Islet precursor cell (in vitro differentiated cells): ENCODE results near the gene NXN.
"Not testable (repeated sequence)": the region's sequence is repeated elsewhere in the genome, so short reads cannot be mapped to it uniquely, and the experiment has no call there.

Experiments used
- DNase-seq: peaks from one replicate; pipeline ENCODE4 v3.0.0-alpha.2; 2018

Gene NXN

GRCh38 chr17:916315-916714, 63.3 kb downstream of the NXN start:
- DNase-seq, result no peak

DNA sequence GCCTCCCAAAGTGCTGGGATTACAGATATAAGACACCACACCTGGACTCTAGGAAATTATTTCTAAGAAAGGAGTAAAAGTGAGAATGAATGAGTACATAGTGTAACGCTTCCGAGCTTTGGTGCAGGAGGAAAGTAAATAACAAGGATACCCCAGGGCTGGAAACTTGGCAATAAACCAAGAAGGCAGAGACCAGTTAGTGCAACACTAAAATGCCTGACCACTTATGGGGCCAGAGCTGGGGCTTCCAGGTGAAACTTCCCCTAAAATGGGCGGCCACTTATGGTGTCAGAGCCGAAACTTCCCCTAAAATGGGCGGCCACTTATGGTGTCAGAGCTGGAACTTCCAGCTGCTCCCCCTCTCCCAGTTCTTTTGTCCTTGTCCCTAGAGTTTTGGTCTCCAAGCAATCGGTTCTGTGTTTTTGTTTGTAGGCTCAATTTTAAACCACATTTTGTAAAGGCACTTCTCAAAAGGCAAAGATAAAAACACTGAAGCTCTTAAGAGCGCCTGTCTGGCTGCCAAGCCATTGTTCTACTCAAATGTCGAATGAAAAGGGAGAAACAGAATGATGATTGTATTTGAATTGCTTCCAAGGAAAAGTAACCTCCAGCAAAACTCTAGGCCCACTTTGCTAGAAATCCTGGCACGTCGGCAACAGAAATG, 63.9 kb downstream of the NXN start:
- no peak for DNase-seq

- peak; percentile 66 for DNase-seq
Measured at GRCh38 chr17:914561-914960, 65.0 kb downstream of the NXN start.

DNA sequence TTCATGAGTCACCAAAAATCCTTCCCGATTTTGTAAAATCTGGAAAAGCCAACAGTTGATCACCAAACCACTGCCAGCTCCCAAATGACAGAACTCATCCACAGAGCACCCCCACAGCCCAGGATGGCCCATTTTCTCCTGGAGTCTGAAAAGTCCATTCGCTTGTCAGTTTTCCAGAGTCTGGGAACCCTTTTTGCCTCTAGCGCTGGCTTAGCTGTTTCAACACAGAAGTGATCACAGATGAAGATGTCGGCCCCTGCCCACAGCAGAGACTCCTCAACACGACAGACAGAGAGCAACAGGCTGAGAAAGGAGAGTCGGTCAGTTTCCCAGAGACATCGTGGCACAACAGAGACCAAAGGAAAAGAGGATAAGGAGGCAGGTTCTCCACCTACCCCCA, 66.4 kb downstream of the NXN start:
- peak; percentile 85 for DNase-seq

DNA sequence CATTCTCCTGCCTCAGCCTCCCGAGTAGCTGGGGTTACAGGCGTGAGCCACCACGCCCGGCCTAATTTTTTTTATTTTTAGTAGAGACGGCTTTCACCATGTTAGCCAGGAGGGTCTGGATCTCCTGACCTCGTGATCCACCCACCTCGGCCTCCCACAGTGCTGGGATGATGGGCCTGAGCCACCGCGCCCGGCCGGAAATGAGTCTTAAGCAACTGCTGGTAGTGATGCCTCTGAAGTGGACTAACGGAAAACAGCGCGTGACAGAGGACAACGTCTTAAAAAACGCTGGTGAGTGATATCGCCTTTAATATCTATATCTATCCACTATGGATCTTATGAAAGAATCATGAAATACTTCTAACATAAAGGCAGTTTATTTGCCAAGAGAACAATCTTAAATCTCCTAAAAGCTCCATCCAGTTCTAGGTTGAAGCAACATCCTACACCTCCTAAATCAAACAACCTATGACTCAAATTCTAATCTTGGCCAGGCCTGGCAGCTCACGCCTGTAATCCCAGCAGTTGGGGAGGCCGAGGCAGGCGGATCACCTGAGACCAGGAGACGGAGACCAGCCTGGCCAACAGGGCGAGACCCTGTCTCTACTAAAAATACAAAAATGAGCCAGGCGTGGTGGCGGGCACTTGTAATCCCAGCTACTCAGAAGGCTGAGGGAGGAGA, 69.8 kb downstream of the NXN start:
- no peak for DNase-seq

GRCh38 chr17:907725-908124, 71.9 kb downstream of the NXN start:
- no peak for DNase-seq

- DNase-seq, result not testable (repeated sequence)
Measured at GRCh38 chr17:905708-906107, 73.9 kb downstream of the NXN start.

DNA sequence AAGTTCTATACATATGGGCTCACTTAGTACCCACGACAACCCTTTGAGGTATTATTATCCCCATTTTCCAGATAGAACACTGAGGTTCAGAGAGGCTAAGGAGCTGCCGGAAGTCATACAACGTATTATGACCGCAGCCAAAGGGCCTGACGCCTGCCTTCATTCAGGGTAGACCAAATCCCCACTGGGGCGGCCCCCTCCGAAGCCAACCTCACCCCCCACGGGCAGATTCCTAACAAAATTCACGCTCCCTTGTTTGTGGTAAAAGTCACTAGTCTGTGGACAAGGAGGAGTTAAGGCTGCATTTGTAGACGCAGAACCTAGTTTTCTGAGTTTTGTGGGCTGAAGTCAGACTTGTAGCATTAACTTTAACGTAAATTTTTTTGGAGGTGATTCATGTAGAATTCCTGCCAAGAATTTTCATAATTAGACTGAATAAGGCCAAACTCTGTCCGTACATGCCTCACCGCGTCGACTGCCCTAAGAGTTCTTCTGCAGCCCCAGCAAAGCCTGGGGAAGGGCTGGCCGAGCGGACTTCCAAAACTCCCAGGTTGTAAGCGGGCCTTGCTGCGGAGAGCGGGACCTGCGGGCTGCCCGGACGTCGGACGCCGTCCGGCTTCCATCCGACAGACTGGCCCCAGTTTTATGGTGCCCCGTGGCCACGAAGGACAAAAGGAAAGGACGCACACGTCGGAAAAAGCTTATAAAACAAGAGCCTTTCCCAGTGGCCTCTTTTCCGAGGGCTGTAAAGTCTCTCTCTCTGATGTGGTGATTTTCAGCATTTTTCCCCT, 75.7 kb downstream of the NXN start:
- DNase-seq, result no peak

- no peak for DNase-seq
Measured at GRCh38 chr17:902463-902862, 77.1 kb downstream of the NXN start.

DNA sequence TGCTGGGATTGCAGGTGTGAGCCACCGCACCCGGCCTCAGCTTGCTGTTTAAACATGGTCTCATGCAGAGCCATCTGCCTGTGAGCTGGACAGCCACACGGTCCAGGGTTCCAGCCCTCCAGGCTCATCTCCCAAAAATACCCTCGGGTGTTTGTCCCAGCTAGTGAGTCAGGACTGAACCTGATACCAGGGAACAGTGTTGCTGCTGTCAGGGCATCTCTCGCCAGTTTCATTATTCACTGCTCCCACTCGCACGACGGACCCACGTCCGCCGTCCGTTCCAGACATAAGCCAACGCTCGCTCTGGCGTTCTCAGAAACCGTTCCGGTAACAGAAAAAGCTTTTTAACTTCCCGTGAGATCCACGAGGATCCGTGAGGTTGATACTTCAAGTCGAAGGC, 77.6 kb downstream of the NXN start:
- DNase-seq, result no peak

DNA sequence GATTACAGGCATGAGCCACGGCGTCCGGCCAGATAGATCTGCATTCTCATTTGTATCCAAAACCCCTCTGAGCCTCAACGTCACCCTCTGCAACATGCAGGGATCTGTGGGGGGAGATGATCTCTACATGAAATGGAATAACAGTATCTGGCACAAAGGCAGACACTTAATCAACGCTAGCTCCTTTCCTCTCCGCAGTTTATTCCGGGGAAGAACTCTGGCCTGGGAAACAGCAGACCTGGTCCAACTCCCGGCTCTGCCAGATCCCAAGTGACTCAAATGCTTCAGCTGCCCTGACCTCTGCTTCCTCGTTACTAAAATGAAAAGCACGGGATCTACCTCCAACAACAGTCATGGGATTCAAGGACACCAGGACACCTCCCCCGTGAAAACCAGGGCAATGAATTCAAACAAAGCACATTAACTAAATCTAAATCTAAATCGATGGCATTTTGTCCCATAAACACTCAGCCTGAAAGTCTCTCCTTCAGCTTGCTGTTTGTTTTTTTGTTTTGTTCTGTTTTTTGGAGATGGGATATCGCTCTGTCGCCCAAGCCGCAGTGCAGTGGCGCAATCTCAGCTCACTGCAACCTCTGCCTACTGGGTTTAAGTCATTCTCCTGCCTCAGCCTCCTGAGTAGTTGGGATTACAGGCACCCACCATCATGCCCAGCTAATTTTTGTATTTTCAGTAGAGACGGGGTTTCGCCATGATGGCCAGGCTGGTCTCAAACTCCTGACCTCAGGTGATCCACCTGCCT, 78.2 kb downstream of the NXN start:
- DNase-seq, result peak; percentile 82

DNA sequence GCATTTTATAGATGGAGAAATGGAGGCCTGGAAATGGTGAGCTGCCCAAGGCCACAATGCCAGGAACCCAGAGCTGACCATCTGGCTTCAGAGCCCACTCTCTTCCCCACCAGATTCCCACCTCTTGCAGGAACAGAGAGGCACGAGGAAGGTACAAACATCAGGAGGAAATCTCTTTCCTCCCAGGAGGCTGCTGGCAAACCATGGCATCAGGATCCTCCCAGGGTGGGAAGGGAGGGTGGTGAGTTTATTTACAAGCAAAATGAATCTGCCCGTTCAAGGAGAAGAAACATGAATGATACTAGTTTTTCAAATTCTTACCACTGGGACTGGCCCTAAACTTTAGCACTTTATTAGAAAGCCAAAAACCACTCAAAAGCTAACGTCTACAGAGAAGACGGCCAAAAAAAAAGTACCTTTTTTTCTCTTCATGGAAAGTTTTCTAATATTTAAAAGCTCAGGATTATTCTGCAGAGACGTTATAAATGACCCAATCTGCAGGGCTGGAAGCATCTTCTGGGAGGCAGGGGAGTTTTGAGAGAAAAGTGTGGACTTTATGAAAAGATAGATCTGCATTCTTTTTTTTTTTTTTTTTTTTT, 79.1 kb downstream of the NXN start:
- peak; percentile 63 for DNase-seq

DNA sequence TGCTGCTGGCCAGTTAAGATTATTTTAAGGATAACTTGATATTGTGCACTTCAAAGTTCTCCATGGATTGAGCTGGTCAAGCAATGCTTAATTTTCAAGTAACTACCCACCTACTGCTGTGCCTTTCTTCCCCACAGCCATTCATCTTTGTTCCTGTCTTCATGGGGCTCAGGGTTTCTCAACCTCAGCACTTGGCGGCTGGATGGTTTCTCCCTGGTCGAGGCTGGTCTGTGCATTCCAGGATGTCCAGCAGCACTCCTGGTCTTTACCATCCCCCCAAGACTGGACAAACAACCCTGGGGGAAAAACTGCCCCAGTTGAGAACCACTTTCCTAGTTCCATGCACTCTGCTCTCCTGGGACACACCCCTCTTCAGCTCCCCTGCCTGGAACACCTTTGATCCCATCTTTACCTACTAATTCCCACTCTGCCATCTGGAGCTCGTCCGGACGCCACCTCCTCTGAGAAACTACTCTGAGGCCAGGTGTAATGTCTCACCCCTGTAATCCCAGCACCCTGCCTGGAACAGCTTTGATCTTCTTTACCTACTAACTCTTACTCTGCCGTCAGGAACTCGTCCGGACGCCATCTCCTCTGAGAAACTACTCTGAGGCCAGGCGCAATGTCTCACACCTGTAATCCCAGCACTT, 81.5 kb downstream of the NXN start:
- DNase-seq, result peak; percentile 59

- DNase-seq, result no peak
Measured at GRCh38 chr17:896953-897661, 82.5 kb downstream of the NXN start.

DNA sequence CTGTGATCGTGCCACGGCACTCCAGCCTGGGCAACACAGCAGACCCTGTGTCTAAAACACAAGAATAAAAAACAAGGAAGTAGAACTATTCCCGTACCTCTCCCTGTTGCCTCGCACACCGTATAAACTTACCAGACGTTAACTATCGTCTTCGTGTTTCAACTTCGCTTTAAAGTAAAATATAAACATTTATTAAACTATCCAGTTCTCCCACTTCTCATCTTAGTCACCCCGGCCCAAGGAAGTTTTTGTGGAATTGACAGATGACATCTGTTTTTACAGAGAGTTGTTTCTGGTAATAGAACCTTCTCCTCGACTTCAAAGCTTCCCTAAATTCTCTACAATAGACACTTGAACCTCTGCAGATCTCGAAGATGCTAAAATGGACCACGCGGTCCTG, 83.1 kb downstream of the NXN start:
- no peak for DNase-seq

DNA sequence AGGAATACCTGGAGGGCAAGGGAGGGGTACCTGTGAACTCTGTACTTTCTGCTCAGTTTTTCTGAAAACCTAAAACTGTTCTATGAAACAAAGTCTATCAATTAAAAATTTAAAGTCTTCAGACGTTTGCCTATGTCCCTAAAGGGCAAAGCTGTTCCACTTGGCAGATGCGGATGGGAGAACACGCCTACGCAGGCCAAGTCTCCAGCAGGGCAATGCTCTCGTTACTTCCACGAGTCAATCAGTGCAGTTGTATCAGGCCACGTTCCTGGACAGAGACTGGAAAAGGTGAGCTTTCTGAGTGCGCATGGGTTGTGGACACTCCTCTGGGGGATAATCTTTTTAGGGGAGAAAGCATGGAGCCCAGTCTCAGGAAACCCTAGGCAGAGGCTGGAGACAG, 86.6 kb downstream of the NXN start:
- no peak for DNase-seq

GRCh38 chr17:888998-889441, 90.6 kb downstream of the NXN start:
- peak; percentile 74 for DNase-seq

DNA sequence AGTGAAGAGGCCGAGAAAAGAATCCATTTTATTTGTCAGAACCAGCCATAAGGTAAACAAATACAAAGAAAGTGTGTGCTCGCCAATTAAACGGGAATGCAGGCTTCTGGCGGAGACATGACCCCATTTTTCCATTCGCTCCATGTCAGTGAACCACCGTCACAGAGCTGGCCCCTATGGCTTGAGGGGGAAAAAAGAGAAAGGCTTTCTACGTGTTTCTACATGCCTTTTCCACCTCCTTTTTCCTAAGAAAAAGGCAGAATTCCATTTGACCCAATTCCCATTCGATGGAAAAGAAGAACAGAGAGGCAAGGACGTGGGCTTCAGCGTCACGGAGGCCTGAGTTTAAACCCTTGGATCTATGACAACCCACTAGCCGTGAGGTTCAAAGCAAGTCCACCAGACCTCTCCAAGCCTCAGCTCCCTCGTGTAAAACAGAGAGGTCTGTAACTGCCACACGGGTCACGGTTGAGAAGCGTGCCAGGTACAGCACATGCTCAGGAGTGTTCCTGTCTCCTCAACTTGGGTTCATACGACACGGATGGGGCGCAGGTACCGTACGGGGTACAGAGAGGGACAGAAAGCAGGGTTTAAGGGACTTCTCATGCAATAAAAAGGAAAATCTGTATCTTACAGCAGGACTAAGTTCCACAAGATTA, 91.9 kb downstream of the NXN start:
- no peak for DNase-seq

GRCh38 chr17:885971-886571, 93.5 kb downstream of the NXN start:
- no peak for DNase-seq

DNA sequence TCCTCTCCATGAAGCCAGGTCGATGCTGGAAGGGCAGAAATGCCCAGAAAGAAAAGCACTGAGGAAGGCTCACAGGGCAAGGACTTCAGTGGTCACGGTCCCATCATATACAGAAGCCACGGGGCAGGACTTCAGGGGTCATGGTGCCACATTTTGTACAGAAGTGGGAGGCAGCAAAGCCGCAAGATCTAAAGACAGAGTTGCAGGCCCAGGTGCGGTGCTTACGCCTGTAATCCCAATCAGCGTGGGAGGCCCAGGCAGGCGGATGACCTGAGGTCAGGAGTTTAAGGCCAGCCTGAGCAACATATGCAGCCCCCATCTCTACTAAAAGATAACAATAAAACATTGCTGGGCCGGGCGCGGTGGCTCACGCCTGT, 96.0 kb downstream of the NXN start:
- DNase-seq, result no peak
